Activated B cell treated with CpG ODN at 0.5 μM for 24 hours (primary cell): ENCODE measurements around the gene CUX1. TPM values are rescaled to one million over a fixed set of nuclear protein-coding genes. Genes with fewer than 3 reads are reported as not detected.
"Not testable (repeated sequence)": the region's sequence is repeated elsewhere in the genome, so short reads cannot be mapped to it uniquely, and the experiment has no call there.

Source experiments
- ATAC-seq: fragments of 200-7000 bp; cut with Tn5 transposase; one replicate; pipeline ENCODE4 v1.10.0; 2021; ENCODE audit warnings: low read depth, mild to moderate bottlenecking, moderate library complexity
- CTCF ChIA-PET: fragments of 350-600 bp; sonication (Branson Sonifier 250); formaldehyde crosslinking; loops from one replicate; lab custom pipeline; 2021; ENCODE audit warnings: antibody characterized with exemption; lab: Charles Lee
- POLR2A ChIA-PET: fragments of 350-600 bp; sonication (Branson Sonifier 250); formaldehyde crosslinking; loops from one replicate; lab custom pipeline; 2021; ENCODE audit warnings: antibody characterized with exemption; lab: Charles Lee
- DNase-seq: peaks from one replicate; pipeline ENCODE4 v3.0.0; 2022
- H3K27ac Mint-ChIP-seq: one replicate; pipeline ENCODE4 v1.8.0; 2020; ENCODE audit warnings: mixed read lengths
- H3K27me3 Mint-ChIP-seq: one replicate; pipeline ENCODE4 v1.8.0; 2021; ENCODE audit warnings: mixed read lengths
- H3K36me3 Mint-ChIP-seq: one replicate; pipeline ENCODE4 v1.8.0; 2021; ENCODE audit warnings: low read depth, mixed read lengths
- H3K4me1 Mint-ChIP-seq: one replicate; pipeline ENCODE4 v1.8.0; 2021; ENCODE audit warnings: mixed read lengths
- H3K4me3 Mint-ChIP-seq: one replicate; pipeline ENCODE4 v1.8.0; 2020; ENCODE audit warnings: mild to moderate bottlenecking, mixed read lengths
- H3K9me3 Mint-ChIP-seq: one replicate; pipeline ENCODE4 v1.8.0; 2020; ENCODE audit warnings: mixed read lengths
- intact Hi-C: fragments of 100-400 bp; cut with micrococcal nuclease; formaldehyde crosslinking; loops from one replicate; pipeline ENCODE4 v1.15.1; 2024
- total RNA-seq: library from RNA; stranded (reverse); gene quantifications from 2 replicates; pipeline ENCODE4 v1.2.3, GENCODE V29; 2022
- TF ChIP-seq, protein P1 (sequence below): fragments of 200-600 bp; IDR thresholded peaks from one replicate; pipeline ENCODE4 v1.8.0; 2022; ENCODE audit warnings: antibody characterized with exemption, mild to moderate bottlenecking

CUX1 gene
- total RNA-seq, 1 donor from 2014 or later: 61.7 TPM

DNA sequence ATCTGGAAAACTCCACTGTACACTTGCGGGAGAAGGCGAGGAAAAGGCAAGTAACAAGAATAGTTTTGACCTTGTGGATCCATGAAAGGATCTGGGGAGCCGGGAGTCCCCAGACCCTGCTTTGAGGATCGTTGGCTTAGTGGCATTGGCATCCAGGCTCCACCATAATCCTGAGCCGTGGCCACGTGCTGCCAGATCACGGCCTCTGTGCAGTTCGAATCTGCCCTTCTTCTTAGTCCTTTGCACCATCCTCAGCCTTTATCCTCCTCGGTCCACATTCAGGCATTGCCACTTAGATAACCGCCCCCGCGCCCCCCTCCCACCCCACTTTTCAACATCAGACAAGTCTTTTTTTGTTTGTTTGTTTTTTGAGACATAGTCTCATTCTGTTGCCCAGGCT, 201.4 kb downstream of the CUX1 start:
- POLR2A ChIA-PET: no interaction called here
- ATAC-seq: no peak
- DNase-seq: no peak
- peaks cover 11% of the 10 kb centered on the region for H3K36me3 Mint-ChIP-seq
- no peaks in the 10 kb centered on the region for H3K27me3 Mint-ChIP-seq
- H3K9me3 Mint-ChIP-seq: no peaks in the 10 kb centered on the region
- intact Hi-C loops: no loop called here
- TF ChIP-seq, protein P1, sequence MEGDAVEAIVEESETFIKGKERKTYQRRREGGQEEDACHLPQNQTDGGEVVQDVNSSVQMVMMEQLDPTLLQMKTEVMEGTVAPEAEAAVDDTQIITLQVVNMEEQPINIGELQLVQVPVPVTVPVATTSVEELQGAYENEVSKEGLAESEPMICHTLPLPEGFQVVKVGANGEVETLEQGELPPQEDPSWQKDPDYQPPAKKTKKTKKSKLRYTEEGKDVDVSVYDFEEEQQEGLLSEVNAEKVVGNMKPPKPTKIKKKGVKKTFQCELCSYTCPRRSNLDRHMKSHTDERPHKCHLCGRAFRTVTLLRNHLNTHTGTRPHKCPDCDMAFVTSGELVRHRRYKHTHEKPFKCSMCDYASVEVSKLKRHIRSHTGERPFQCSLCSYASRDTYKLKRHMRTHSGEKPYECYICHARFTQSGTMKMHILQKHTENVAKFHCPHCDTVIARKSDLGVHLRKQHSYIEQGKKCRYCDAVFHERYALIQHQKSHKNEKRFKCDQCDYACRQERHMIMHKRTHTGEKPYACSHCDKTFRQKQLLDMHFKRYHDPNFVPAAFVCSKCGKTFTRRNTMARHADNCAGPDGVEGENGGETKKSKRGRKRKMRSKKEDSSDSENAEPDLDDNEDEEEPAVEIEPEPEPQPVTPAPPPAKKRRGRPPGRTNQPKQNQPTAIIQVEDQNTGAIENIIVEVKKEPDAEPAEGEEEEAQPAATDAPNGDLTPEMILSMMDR: no peak
- no peak overlapping the region for H3K4me3 Mint-ChIP-seq
- CTCF ChIA-PET: no interaction called here
- no peaks in the 10 kb centered on the region for H3K4me1 Mint-ChIP-seq
- no peak overlapping the region for H3K27ac Mint-ChIP-seq

DNA sequence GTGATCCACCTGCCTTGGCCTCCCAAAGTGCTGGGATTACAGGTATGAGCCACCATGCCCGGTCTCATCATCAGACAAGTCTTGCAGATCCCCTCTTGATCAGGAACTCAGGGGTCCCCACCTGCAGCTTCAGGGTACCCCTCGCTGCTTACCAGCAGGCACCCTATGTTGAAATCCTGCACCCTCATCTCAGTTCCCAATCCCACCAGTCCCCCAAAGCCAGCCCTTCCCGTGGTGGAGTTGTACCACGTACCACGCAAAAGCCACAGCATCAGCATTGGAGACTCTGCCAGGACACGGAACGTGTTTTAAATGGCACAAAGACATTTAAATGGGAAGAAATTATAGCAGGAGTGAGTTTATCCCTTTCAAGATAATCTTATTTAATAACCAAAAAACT, 202.0 kb downstream of the CUX1 start:
- intact Hi-C loops: no loop called here

DNA sequence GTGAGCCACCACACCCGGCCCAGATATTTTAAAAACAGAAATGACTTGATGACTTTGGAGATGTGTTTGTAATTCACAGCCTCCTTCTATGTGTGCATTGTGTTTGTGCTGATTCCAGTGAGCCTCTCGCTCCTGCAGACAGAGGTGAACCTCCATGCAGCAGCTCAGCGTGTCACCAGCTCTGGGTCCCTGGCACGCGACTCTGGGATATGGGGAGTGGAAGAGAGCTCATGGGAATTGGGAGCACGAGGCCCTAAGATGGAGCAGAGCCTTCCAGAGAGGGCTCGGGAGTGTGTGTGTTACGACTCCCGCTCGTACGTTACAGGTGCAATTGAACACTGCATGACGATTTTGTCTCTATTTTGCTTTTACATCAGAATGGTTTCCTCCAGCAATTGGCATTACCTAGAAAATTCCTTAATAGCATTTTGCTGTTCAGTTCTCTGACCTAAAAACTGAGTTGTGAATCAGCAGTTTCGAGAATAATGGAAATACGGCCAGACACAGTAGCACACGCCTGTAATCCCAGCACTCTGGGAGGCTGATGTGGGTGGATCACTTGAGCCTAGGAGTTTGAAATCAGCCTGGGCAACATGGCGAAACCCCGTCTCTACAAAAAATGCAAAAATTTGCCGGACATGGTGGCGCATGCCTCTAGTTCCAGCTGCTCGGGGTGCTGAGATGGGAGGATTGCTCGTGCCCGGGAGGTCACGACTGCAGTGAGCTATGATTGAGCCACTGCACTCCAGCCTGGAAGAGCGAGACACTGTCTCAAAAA, 204.6 kb downstream of the CUX1 start:
- H3K27ac Mint-ChIP-seq: no peak overlapping the region
- H3K4me3 Mint-ChIP-seq: no peak overlapping the region
- POLR2A ChIA-PET: no interaction called here
- CTCF ChIA-PET: no interaction called here
- intact Hi-C loops: no loop called here
- DNase-seq (no peak), ATAC-seq (no peak)
- TF ChIP-seq, protein P1: no peak
- H3K4me1 Mint-ChIP-seq: no peaks in the 10 kb centered on the region
- peaks cover 6% of the 10 kb centered on the region for H3K36me3 Mint-ChIP-seq
- no peaks in the 10 kb centered on the region for H3K9me3 Mint-ChIP-seq
- H3K27me3 Mint-ChIP-seq: no peaks in the 10 kb centered on the region

More for the DNA sequence above, 202.0 kb downstream of the CUX1 start:
- Mint-ChIP-seq H3K36me3 (peaks cover 6% of the 10 kb centered on the region), H3K9me3 (no peaks in the 10 kb centered on the region), H3K4me1 (no peaks in the 10 kb centered on the region), H3K4me3 (no peak overlapping the region), H3K27me3 (no peaks in the 10 kb centered on the region), H3K27ac (no peak overlapping the region)
- ChIA-PET CTCF (no interaction called here), POLR2A (no interaction called here)
- DNase-seq (no peak), ATAC-seq (no peak)
- TF ChIP-seq, protein P1: no peak

DNA sequence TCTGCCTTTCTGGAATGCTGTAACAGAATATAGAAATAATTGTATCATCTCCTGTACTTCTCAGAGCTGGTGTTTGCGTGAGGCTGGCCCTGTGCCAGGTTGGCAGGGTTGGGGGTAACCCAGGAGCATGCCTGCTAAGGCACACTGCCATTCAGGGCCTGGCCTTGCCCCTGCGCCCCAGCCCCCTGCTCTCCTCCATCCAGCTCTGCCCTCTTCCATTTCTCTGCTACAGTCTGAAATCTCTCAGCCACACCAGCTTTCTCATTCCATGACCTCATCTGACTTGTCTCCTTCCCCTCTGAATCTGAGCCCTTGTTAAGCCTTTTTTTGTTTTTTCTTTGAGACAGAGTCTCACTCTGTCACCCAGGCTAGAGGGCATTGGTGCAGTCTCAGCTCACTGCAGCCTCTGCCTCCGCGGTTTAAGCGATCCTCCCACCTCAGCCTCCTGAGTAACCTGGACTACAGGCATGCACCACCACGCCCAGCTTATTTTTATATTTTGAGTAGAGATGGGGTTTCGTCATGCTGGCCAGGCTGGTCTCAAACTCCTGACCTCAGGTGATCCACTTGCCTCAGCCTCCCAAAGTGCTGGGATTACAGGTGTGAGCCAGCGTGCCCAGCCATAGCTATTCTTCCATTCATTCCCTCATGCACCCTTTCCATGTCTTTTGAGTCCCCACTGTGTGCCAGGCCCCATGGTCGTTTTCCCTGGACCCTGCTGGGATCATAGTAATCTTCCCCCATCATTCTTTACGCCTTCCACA, 206.8 kb downstream of the CUX1 start:
- H3K4me1 Mint-ChIP-seq: peaks cover 12% of the 10 kb centered on the region
- POLR2A ChIA-PET: no interaction called here
- DNase-seq: no peak
- H3K36me3 Mint-ChIP-seq: peaks cover 12% of the 10 kb centered on the region
- ATAC-seq: no peak
- no peak overlapping the region for H3K4me3 Mint-ChIP-seq
- TF ChIP-seq, protein P1: no peak
- H3K27ac Mint-ChIP-seq: no peak overlapping the region
- no peaks in the 10 kb centered on the region for H3K27me3 Mint-ChIP-seq
- H3K9me3 Mint-ChIP-seq: no peaks in the 10 kb centered on the region
- CTCF ChIA-PET: no interaction called here
- intact Hi-C loops: no loop called here

DNA sequence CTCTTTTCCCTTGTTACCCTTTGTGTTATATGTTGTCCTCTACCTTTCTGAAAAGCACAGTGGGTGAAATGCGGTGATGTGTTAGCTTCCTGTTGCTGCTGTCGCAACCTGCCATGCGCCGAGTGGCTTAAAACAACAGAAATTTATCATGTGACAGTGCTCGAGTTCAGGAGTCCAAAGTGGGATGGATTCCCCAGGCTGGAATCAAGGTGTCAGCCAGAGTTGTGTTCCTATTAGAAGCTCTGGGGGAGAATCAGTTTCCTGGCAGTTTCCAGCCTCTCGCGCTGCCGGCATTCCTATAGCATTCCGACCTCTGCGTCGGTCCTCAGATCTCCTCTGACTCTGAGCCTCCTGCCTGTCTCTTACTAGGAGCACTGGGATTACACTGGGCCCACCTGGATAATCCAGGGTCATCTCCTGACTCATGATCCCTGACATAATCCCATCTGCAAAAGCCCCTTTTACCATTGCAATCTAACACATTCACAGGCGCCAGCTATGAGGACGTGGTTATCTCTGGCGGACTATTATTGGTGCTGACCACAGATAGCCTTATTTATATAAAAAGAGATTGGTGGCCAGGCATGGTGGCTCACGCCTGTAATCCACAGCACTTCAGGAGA, 207.5 kb downstream of the CUX1 start:
- H3K4me3 Mint-ChIP-seq: no peak overlapping the region
- no peaks in the 10 kb centered on the region for H3K9me3 Mint-ChIP-seq
- no peak for ATAC-seq
- peaks cover 18% of the 10 kb centered on the region for H3K36me3 Mint-ChIP-seq
- TF ChIP-seq, protein P1: no peak
- POLR2A ChIA-PET: no interaction called here
- no peak for DNase-seq
- CTCF ChIA-PET: no interaction called here
- H3K27ac Mint-ChIP-seq: no peak overlapping the region
- H3K27me3 Mint-ChIP-seq: no peaks in the 10 kb centered on the region
- H3K4me1 Mint-ChIP-seq: peaks cover 15% of the 10 kb centered on the region
- intact Hi-C loops: no loop called here

DNA sequence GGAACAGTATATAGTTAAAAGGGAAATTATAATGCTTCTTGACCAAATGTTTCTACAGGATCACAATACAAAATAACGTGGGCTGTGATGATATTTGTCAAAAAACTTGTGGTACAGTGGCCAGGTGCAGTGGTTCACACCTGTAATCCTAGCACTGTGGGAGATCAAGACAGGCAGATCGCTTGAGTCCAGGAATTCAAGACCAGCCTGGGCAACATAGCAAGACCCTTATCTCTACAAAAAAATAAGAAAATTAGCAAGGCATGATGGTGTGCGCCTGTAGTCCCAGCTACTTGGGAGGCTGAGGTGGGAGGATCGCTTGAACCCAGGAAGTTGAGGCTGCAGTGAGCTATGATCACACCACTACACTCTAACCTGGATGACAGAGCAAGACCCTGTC, 208.4 kb downstream of the CUX1 start:
- H3K9me3 Mint-ChIP-seq, intact Hi-C loops, ATAC-seq, H3K27ac Mint-ChIP-seq, POLR2A ChIA-PET, DNase-seq, CTCF ChIA-PET, H3K4me3 Mint-ChIP-seq, H3K27me3 Mint-ChIP-seq: not testable (repeated sequence)
- Mint-ChIP-seq H3K4me1 (peaks cover 19% of the 10 kb centered on the region), H3K36me3 (peaks cover 20% of the 10 kb centered on the region)
